ENCODE results near the gene KDM3B. TPM values are rescaled to one million over a fixed set of nuclear protein-coding genes. Genes with fewer than 3 reads are reported as not detected.

The KDM3B gene
- total and polyA plus RNA-seq, 12 donors: 11.9 to 57.3 (median 46.7) TPM

DNA sequence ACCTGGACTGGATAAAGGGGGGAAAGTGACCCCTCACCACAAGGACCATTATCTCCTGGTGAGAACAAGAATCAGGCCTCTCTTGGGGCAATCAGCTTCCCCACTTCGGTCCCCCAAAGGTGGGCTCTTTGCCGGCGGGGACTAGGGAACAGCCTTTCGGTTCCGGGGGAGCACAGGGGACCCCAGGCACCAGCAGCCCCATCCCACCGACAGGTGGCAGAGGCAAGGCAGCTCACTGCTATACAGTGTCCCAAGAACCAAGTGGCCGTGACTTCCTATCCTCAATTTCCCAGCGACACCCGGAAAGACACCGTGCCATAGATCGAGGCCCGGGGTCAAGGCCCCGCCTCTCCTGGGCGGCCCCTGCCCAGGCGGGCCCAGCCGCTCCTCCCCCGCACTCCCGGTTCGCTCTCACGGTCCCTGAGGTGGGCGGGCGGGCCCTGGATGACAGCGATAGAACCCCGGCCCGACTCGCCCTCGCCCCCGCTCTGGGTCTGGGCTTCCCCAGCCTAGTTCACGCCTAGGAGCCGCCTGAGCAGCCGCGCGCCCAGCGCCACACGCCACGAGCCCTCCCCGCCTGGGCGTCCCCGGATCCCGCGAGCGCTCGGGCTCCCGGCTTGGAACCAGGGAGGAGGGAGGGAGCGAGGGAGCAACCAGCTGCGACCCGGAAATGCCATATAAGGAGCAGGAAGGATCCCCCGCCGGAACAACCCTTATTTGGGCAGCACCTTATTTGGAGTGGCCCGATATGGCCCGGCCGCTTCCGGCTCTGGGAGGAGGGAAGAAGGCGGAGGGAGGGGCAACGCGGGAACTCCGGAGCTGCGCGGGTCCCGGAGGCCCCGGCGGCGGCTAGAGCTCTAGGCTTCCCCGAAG, 112.1 kb downstream of the KDM3B start:
- DNase-seq (peak; percentile 91 to 98), ATAC-seq (peak; percentile 81 to 94 (median 85))
- H3K9me3 ChIP-seq: no peaks in the 10 kb centered on the region
- intact Hi-C loops (cut with DNase I): loop anchor here in 5 of 10 donors (1.0 to 10.0 kb wide), 5 partner anchors 28 to 80 kb away; partner anchors contain the start of gene ETF1 (in 4 of the 5)
- H3K36me3 ChIP-seq: peaks cover 0 to 27% (median 19%) of the 10 kb centered on the region in 9 donors
- no peaks in the 10 kb centered on the region for H3K27me3 ChIP-seq
- H3K4me1 ChIP-seq: peaks cover 2 to 63% (median 60%) of the 10 kb centered on the region in 9 donors
- WGBS, 2 donors: 0 to 1% methylated on average over 64 of the region's 64 CpGs
- peak overlapping the region; percentile 57 to 98 (median 76) for H3K4me3 ChIP-seq
- peak overlapping the region; percentile 93 to 99 (median 96) for H3K27ac ChIP-seq
- TF ChIP-seq, protein P1, sequence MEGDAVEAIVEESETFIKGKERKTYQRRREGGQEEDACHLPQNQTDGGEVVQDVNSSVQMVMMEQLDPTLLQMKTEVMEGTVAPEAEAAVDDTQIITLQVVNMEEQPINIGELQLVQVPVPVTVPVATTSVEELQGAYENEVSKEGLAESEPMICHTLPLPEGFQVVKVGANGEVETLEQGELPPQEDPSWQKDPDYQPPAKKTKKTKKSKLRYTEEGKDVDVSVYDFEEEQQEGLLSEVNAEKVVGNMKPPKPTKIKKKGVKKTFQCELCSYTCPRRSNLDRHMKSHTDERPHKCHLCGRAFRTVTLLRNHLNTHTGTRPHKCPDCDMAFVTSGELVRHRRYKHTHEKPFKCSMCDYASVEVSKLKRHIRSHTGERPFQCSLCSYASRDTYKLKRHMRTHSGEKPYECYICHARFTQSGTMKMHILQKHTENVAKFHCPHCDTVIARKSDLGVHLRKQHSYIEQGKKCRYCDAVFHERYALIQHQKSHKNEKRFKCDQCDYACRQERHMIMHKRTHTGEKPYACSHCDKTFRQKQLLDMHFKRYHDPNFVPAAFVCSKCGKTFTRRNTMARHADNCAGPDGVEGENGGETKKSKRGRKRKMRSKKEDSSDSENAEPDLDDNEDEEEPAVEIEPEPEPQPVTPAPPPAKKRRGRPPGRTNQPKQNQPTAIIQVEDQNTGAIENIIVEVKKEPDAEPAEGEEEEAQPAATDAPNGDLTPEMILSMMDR (IDR thresholded peaks at IDR 0.05): peak in 6 of 9 donors; percentile 16 to 62 (median 38)

DNA sequence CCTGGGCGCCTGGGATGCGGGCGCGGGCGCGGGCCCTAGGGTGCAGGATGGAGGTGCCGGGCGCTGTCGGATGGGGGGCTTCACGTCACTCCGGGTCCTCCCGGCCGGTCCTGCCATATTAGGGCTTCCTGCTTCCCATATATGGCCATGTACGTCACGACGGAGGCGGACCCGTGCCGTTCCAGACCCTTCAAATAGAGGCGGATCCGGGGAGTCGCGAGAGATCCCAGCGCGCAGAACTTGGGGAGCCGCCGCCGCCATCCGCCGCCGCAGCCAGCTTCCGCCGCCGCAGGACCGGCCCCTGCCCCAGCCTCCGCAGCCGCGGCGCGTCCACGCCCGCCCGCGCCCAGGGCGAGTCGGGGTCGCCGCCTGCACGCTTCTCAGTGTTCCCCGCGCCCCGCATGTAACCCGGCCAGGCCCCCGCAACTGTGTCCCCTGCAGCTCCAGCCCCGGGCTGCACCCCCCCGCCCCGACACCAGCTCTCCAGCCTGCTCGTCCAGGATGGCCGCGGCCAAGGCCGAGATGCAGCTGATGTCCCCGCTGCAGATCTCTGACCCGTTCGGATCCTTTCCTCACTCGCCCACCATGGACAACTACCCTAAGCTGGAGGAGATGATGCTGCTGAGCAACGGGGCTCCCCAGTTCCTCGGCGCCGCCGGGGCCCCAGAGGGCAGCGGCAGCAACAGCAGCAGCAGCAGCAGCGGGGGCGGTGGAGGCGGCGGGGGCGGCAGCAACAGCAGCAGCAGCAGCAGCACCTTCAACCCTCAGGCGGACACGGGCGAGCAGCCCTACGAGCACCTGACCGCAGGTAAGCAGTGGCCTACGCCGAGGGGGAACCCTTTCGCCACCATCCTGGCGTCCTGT, 113.0 kb downstream of the KDM3B start, which contains the start of gene EGR1:
EGR1 (plus strand) TSS at position 219 of the 864 bp plus-strand sequence; CDS start at position 502, 283 bp downstream.
- WGBS, 2 donors: 0 to 1% methylated on average over 72 to 85 of the region's 85 CpGs
- DNase-seq (peak; percentile 92 to 96), ATAC-seq (peak; percentile 58 to 82 (median 65))
- Histone ChIP-seq H3K27ac (peak within 1 kb of the TSS; percentile 93 to 99 (median 96)), H3K9me3 (no peaks in the 10 kb centered on the region), H3K4me3 (peak within 1 kb of the TSS; percentile 57 to 98 (median 76)), H3K4me1 (peaks cover 2 to 56% (median 52%) of the 10 kb centered on the region in 9 donors), H3K27me3 (no peaks in the 10 kb centered on the region), H3K36me3 (peaks cover 0 to 27% (median 19%) of the 10 kb centered on the region in 9 donors)
- TF ChIP-seq, protein P1 (IDR thresholded peaks at IDR 0.05): no peak
- intact Hi-C loops (cut with DNase I): loop anchor here in 5 of 10 donors (1.0 to 10.0 kb wide), 4 partner anchors 27 to 79 kb away; partner anchors contain the start of gene ETF1 (in 4 of the 5)

DNA sequence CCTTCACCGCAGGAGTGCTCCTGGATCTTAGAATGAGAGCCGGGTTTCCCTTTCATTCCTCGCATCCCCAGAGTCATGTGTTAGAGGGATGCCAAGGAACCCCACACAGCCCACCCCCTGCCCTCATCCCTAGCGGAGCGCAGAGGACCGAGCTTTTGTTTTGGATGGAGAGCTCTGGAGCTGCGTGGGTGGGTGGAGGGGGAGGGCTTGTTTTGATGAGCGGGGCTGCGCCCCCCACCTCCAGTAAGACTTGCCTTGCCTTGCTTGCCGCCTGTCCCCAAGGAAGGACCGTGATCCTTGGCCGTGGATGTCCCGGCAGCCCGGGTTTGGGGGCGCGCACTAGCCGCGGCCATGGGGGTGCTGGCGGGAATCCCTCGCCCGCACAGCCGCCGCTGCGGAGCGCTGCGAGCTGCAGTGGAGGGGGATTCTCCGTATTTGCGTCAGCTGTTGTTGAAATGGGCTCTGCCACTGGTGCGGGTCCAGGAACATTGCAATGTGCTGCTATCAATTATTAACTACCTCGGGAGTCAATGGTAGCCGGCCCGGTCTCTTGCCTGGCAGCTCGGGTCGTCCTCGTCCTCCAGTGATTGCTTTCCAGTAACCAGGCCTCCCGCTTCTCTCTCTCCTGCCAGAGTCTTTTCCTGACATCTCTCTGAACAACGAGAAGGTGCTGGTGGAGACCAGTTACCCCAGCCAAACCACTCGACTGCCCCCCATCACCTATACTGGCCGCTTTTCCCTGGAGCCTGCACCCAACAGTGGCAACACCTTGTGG, 113.8 kb downstream of the KDM3B start:
- 19 to 24% methylated on average over 39 of the region's 39 CpGs for WGBS, 2 donors
- peak overlapping the region in 6 of 10 donors; percentile 35 to 99 (median 98) for H3K27ac ChIP-seq
- TF ChIP-seq, protein P1 (IDR thresholded peaks at IDR 0.05): no peak
- H3K27me3 ChIP-seq: no peaks in the 10 kb centered on the region
- H3K4me1 ChIP-seq: peaks cover 2 to 47% (median 44%) of the 10 kb centered on the region in 9 donors
- DNase-seq: no peak
- peaks cover 0 to 27% (median 19%) of the 10 kb centered on the region in 9 donors for H3K36me3 ChIP-seq
- peak overlapping the region; percentile 57 to 98 (median 76) for H3K4me3 ChIP-seq
- no peak for ATAC-seq
- intact Hi-C loops (cut with DNase I): loop anchor here in 2 of 10 donors (5.0 to 10.0 kb wide), 2 partner anchors 36 to 78 kb away; partner anchors contain the start of gene ETF1 (in 1 of the 2)
- no peaks in the 10 kb centered on the region for H3K9me3 ChIP-seq

Data from heart right ventricle (tissue), 16 donors.